C4-2B (cell line): ENCODE measurements around the gene ALDH2.
A peak's percentile ranks its signal among the peaks of the same experiment; 100 is the strongest.
"Not testable (repeated sequence)": the region's sequence is repeated elsewhere in the genome, so short reads cannot be mapped to it uniquely, and the experiment has no call there.

ENCODE experiments used
- H3K27ac ChIP-seq: fragments of 450-650 bp; 2 replicates; pipeline ENCODE4 v1.5.1; 2017
- ZFX ChIP-seq: fragments of 450-650 bp; IDR thresholded peaks from 2 replicates; pipeline ENCODE4 v1.6.1; 2017
- TF ChIP-seq, protein P1 (sequence below): fragments of 450-650 bp; conservative IDR thresholded peaks from 2 replicates; pipeline ENCODE4 v1.5.1; 2017; ENCODE audit warnings: mild to moderate bottlenecking

ALDH2 gene

DNA sequence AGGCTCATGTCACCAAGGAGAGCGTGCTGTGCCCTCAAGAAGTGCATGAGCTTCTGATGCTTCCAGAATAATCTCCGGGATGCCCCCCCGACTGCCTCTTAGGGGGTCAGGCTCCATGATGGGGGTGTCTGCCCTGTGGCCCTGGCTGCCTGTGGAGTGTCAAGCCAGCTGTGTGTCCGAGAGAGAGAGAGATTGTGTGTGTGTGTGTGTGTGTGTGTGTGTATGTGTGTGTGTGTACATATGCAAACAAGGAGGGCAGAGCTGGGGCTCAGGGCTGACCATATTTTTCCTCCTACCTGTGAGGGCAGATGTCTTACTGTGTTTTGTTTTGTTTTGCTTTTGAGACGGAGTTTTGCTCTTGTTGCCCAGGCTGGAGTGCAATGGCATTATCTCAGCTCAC, 5.6 kb upstream of the ALDH2 start:
- TF ChIP-seq, protein P1, sequence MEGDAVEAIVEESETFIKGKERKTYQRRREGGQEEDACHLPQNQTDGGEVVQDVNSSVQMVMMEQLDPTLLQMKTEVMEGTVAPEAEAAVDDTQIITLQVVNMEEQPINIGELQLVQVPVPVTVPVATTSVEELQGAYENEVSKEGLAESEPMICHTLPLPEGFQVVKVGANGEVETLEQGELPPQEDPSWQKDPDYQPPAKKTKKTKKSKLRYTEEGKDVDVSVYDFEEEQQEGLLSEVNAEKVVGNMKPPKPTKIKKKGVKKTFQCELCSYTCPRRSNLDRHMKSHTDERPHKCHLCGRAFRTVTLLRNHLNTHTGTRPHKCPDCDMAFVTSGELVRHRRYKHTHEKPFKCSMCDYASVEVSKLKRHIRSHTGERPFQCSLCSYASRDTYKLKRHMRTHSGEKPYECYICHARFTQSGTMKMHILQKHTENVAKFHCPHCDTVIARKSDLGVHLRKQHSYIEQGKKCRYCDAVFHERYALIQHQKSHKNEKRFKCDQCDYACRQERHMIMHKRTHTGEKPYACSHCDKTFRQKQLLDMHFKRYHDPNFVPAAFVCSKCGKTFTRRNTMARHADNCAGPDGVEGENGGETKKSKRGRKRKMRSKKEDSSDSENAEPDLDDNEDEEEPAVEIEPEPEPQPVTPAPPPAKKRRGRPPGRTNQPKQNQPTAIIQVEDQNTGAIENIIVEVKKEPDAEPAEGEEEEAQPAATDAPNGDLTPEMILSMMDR: no peak
- no peak for TF ChIP-seq ZFX
- no peak overlapping the region for H3K27ac ChIP-seq

DNA sequence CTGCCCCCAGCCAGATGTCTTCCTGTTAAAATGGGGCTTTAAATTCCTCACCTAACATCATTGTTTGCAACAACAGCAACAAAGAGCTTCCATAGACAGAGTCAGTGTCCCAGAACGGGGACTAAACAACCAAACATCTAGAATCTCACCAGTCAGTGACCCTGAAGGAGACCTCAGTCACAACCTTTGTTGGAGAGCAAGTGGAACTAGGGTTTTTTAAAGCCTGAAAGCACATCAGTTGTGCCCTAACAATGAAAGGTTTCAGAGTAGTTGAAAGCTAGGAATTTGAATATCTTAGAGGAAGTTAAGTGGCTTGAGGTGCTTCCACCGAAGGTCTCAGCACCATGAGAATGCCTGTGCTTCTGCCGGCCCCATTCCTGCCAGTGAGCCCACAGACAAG, 5.0 kb upstream of the ALDH2 start:
- H3K27ac ChIP-seq: no peak overlapping the region
- TF ChIP-seq, protein P1: no peak
- no peak for TF ChIP-seq ZFX

DNA sequence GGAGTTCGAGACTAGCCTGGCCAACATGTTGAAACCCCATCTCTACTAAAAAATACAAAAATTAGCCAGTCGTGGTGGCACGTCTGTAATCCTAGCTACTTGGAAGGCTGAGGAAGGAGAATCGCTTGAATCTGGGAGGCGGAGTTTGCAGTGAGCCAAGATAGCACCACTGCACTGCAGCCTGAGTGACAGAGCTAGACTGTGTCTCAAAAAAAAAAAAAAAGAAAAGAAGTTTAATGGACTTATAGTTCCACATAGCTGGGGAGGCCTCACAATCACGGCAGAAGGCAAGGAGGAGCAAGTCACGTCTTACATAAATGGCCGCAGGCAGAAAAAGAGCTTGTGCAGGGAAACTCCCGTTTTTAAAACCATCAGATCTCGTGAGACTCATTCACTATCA, 3.2 kb upstream of the ALDH2 start:
- H3K27ac ChIP-seq: not testable (repeated sequence)

DNA sequence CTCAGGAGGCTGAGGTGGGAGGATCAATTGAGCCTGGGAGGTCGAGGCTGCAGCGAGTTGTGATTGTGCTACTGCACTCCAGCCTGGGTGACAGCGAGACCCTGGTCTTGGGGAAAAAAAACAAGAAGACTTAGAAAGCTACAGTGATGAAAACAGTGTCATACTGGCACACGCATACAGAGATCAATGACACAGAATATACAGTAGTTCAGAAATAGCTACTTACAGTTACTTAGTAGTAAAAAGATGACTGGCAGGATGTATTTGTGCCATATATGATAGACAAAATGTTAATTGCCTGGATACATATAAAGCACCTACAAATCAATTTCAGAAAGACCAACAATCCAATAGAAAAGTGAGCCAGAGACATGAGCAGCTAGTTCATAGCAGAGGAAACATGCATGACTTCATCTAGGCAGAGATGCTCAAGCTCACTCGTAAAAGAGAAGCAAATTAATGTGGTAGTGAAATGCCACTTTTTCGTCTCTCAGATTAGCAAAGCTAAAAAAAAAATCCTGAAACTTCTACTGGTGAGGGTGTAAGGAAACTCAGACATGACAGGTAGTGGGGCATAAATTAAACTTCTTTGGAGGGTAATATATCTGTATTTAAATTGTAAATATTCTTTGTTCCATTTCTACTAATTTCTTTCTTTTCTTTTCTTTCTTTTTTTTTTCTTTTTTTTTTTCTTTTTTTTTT, 2.5 kb upstream of the ALDH2 start:
- no peak for TF ChIP-seq ZFX
- TF ChIP-seq, protein P1: no peak
- H3K27ac ChIP-seq: no peak overlapping the region

DNA sequence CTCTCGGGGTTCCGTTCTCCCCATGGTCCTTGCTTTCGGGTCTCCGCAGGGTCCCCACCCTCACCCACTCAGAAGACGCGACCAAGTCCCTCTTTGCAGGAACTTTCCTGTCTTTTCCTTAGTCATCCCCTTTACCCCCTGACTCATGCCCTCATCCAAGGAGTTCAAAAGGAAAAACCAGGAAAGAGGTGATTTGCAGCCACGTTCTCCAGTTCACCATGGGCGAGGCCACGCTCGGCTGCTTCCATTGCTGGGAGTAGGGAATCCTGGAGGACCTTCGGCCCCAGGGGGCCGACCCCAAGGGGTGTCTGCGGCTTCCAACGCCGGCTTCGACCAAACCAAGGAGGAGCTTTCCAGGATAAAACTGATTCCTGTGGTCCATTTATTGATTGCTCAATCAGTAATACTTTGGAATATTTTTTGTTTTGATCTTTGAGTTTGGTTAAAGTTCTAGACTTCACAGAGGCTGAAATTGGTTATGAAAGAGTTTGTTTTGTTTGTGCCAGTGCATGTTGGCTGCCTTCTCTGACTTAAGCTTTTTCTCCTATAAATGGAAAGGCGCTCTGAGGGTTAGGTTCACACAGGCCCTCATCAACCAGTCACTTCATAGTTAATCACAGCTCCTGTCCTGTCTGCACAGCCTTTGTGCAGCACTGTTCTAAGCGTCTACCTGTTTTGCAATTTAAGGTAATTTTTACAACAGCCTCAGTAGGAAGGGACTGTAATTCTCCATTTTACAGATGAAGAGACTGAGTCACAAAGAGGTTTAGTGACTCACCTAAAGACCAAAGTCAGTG, 827 bp downstream of the ALDH2 start:
- peak overlapping the region; percentile 60 for H3K27ac ChIP-seq

DNA sequence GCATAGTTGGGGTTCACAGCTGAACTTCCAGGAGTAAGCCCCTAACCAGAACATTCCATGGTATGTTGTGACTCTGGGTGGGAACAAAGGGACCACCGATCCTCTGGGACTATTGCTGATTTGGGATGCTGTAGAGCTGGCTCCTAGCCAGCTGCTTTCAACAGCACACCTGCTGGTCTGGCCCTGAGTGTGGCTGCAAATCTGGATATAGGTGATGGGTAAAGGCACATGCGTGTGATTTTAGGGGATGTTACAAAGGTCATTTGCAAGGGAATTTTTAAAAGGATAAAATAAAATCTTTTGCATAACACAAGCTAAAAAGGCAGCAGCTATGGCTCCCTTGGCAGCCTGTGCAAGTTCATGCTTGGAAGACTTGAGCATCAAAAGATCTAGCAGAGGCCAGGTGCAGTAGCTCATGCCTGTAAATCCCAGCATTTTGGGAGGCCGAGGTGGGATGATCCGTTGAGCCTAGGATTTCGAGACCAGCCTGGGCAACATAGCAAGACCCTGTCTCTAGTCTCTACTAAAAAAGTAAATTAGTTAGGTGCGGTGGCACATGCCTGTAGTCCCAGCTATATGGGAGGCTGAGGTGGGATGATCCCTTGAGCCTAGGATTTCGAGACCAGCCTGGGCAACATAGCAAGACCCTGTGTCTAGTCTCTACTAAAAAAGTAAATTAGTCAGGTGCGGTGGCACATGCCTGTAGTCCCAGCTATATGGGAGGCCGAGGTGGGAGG, 1.6 kb downstream of the ALDH2 start:
- no peak for TF ChIP-seq ZFX
- TF ChIP-seq, protein P1: no peak
- H3K27ac ChIP-seq: no peak overlapping the region

More for the DNA sequence above, 827 bp downstream of the ALDH2 start:
- TF ChIP-seq, protein P1: no peak
- no peak for TF ChIP-seq ZFX

DNA sequence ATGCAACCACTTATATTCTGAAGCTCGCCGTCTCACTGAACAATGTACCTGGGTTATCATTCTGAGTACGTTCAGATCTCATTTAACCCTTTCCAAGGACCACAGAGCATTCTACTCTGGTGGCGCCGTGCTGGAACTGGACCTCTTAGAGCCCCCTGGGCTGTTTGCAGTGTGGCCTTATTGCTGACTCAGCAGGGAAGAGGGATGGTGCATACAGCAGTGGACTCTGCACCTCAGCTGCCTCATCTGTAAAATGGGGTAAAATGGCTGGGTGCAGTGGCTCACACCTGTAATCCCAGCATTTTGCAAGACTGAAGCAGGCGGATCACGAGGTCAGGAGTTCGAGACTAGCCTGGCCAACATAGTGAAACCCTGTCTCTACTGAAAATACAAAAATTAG, 2.9 kb downstream of the ALDH2 start:
- TF ChIP-seq, protein P1: no peak
- TF ChIP-seq ZFX: no peak
- H3K27ac ChIP-seq: no peak overlapping the region
